Astrocyte (in vitro differentiated cells and primary cell): ENCODE measurements around the gene STX16. TPM values are rescaled to one million over a fixed set of nuclear protein-coding genes. Genes with fewer than 3 reads are reported as not detected.
"Not testable (repeated sequence)": the region's sequence is repeated elsewhere in the genome, so short reads cannot be mapped to it uniquely, and the experiment has no call there.

Source experiments
- DNase-seq: peaks from one replicate; pipeline ENCODE4 v3.0.0-alpha.2; 2010; ENCODE audit warnings: low read depth
- FAIRE-seq: peaks from 2 replicates; lab custom pipeline; 2011; peaks lifted over from hg19 to GRCh38; lab: Jason Lieb, UNC
- H2AFZ ChIP-seq: 2 replicates; pipeline ENCODE4 v1.6.0; 2012; ENCODE audit warnings: low read depth, low read length, inconsistent platforms
- H3K27ac ChIP-seq: 2 replicates; pipeline ENCODE4 v1.5.1; 2011; ENCODE audit warnings: low read depth, low read length, inconsistent platforms
- H3K27me3 ChIP-seq: 2 replicates; pipeline ENCODE4 v1.6.0; 2011; ENCODE audit warnings: low read length, inconsistent platforms; ENCODE audit not compliant: insufficient read depth
- H3K36me3 ChIP-seq: 2 replicates; pipeline ENCODE4 v1.5.1; 2011; ENCODE audit warnings: low read length, inconsistent platforms; ENCODE audit not compliant: insufficient read depth
- H3K4me1 ChIP-seq: 2 replicates; pipeline ENCODE4 v1.5.1; 2011; ENCODE audit warnings: low read length, inconsistent platforms; ENCODE audit not compliant: insufficient read depth
- H3K4me2 ChIP-seq: 2 replicates; pipeline ENCODE4 v1.6.0; 2012; ENCODE audit warnings: low read length, inconsistent platforms
- H3K4me3 ChIP-seq: 2 replicates; pipeline ENCODE4 v1.5.1; 2011; ENCODE audit warnings: low read depth, mild to moderate bottlenecking, low read length, inconsistent platforms; ENCODE audit not compliant: insufficient read depth
- H3K79me2 ChIP-seq: 2 replicates; pipeline ENCODE4 v1.6.0; 2012; ENCODE audit warnings: mild to moderate bottlenecking, low read length, inconsistent platforms; ENCODE audit not compliant: insufficient read depth
- H3K9ac ChIP-seq: 2 replicates; pipeline ENCODE4 v1.6.0; 2012; ENCODE audit warnings: mild to moderate bottlenecking, low read length, inconsistent platforms
- H3K9me3 ChIP-seq: 2 replicates; pipeline ENCODE4 v1.5.1; 2012; ENCODE audit warnings: low read depth, mild to moderate bottlenecking, low read length, inconsistent platforms; ENCODE audit not compliant: insufficient read depth
- H4K20me1 ChIP-seq: 2 replicates; pipeline ENCODE4 v1.6.0; 2012; ENCODE audit warnings: low read length, inconsistent platforms; ENCODE audit not compliant: insufficient read depth
- H3K27ac Mint-ChIP-seq: one replicate; pipeline ENCODE4 v1.8.0; 2021; ENCODE audit warnings: mild to moderate bottlenecking, mixed read lengths; ENCODE audit not compliant: unreplicated experiment
- H3K27me3 Mint-ChIP-seq: one replicate; pipeline ENCODE4 v1.8.0; 2021; ENCODE audit warnings: low read depth, mixed read lengths; ENCODE audit not compliant: unreplicated experiment
- H3K36me3 Mint-ChIP-seq: one replicate; pipeline ENCODE4 v1.8.0; 2021; ENCODE audit warnings: low read depth, mixed read lengths; ENCODE audit not compliant: unreplicated experiment
- H3K4me1 Mint-ChIP-seq: one replicate; pipeline ENCODE4 v1.8.0; 2021; ENCODE audit warnings: low read depth, mixed read lengths; ENCODE audit not compliant: unreplicated experiment
- H3K4me3 Mint-ChIP-seq: one replicate; pipeline ENCODE4 v1.8.0; 2021; ENCODE audit warnings: mild to moderate bottlenecking, moderate library complexity, mixed read lengths; ENCODE audit not compliant: unreplicated experiment
- H3K9me3 Mint-ChIP-seq: one replicate; pipeline ENCODE4 v1.8.0; 2021; ENCODE audit warnings: mild to moderate bottlenecking, mixed read lengths; ENCODE audit not compliant: unreplicated experiment
- CTCF ChIP-seq: IDR thresholded peaks from 2 replicates; pipeline ENCODE4 v1.5.1; 2011; ENCODE audit warnings: low read depth, mild to moderate bottlenecking, inconsistent platforms, low read length, moderate library complexity; ENCODE audit not compliant: insufficient read depth
- EZH2 ChIP-seq: IDR thresholded peaks from 2 replicates; pipeline ENCODE4 v1.6.1; 2012; ENCODE audit warnings: mild to moderate bottlenecking, low read length, inconsistent platforms; ENCODE audit not compliant: insufficient read depth
- total RNA-seq: library from RNA; stranded (reverse); gene quantifications from 2 replicates; pipeline ENCODE4 v1.2.1, GENCODE V29; 2021

STX16 gene
- total RNA-seq, 1 donor from 2014 or later = 59.3 TPM

GRCh38 chr20:58647162-58647795 lies 3.8 kb upstream of the STX16 start:
- Histone ChIP-seq H3K4me1 (peaks cover 45% of the 10 kb centered on the region), H3K9me3 (no peaks in the 10 kb centered on the region), H3K27ac (peak overlapping the region; percentile 11), H3K36me3 (no peaks in the 10 kb centered on the region), H4K20me1 (no peaks in the 10 kb centered on the region), H3K79me2 (peaks cover 12% of the 10 kb centered on the region), H3K27me3 (no peaks in the 10 kb centered on the region), H3K4me2 (peak overlapping the region; percentile 44), H3K9ac (no peak overlapping the region), H3K4me3 (no peak overlapping the region), H2AFZ (no peak overlapping the region)
- Mint-ChIP-seq H3K9me3 (no peaks in the 10 kb centered on the region), H3K36me3 (peaks cover 2% of the 10 kb centered on the region), H3K27me3 (peaks cover 2% of the 10 kb centered on the region), H3K27ac (no peak overlapping the region), H3K4me3 (no peak overlapping the region), H3K4me1 (peaks cover 13% of the 10 kb centered on the region)
- no peak for TF ChIP-seq CTCF
- no peak for TF ChIP-seq EZH2
- FAIRE-seq = no peak
- DNase-seq = no peak

GRCh38 chr20:58647796-58648501 lies 3.1 kb upstream of the STX16 start:
- peak overlapping the region; percentile 44 for H3K4me2 ChIP-seq
- no peak overlapping the region for H3K27ac Mint-ChIP-seq

GRCh38 chr20:58648502-58648825 lies 2.6 kb upstream of the STX16 start:
- not testable (repeated sequence) for H3K27ac ChIP-seq, H3K4me2 ChIP-seq, FAIRE-seq, H3K36me3 ChIP-seq, H3K9ac ChIP-seq, H3K4me3 ChIP-seq, H3K27me3 Mint-ChIP-seq, H3K9me3 ChIP-seq, H3K27me3 ChIP-seq, H2AFZ ChIP-seq, DNase-seq, H3K9me3 Mint-ChIP-seq, H4K20me1 ChIP-seq, H3K4me3 Mint-ChIP-seq, H3K36me3 Mint-ChIP-seq, H3K27ac Mint-ChIP-seq
- peaks cover 15% of the 10 kb centered on the region for H3K4me1 Mint-ChIP-seq
- Histone ChIP-seq H3K79me2 (peaks cover 24% of the 10 kb centered on the region), H3K4me1 (peaks cover 51% of the 10 kb centered on the region)

More at GRCh38 chr20:58647796-58648501, 3.1 kb upstream of the STX16 start:
- Mint-ChIP-seq H3K4me1 (peaks cover 13% of the 10 kb centered on the region), H3K27me3 (peaks cover 2% of the 10 kb centered on the region), H3K4me3 (no peak overlapping the region), H3K36me3 (peaks cover 2% of the 10 kb centered on the region), H3K9me3 (no peaks in the 10 kb centered on the region)
- H3K4me3 ChIP-seq = no peak overlapping the region
- peaks cover 19% of the 10 kb centered on the region for H3K79me2 ChIP-seq
- DNase-seq = peak; percentile 88
- H3K4me1 ChIP-seq = peaks cover 47% of the 10 kb centered on the region
- H3K27me3 ChIP-seq = no peaks in the 10 kb centered on the region
- no peak for TF ChIP-seq CTCF
- no peak for TF ChIP-seq EZH2
- H4K20me1 ChIP-seq = no peaks in the 10 kb centered on the region
- no peak overlapping the region for H2AFZ ChIP-seq
- H3K9ac ChIP-seq = no peak overlapping the region
- H3K27ac ChIP-seq = peak overlapping the region; percentile 23
- no peaks in the 10 kb centered on the region for H3K9me3 ChIP-seq
- no peaks in the 10 kb centered on the region for H3K36me3 ChIP-seq
- no peak for FAIRE-seq
